Left lung (tissue), 10 donors: ENCODE data around the gene RNF39. TPM values are rescaled to one million over a fixed set of nuclear protein-coding genes. Genes with fewer than 3 reads are reported as not detected.
A peak's percentile ranks its signal among the peaks of the same experiment; 100 is the strongest.

Source experiments
- ATAC-seq: fragments of 200-7000 bp; cut with Tn5 transposase; one replicate; pipeline ENCODE4 v1.9.1; 2020; ENCODE audit warnings: moderate library complexity
- DNase-seq, 4 donors: peaks; one replicate each; pipeline ENCODE4 v3.0.0-alpha.2; 2013 to 2020
- H3K27ac ChIP-seq, 2 donors: fragments of 200-600 bp; sonication (generic) in 1 of 2; one replicate each; pipeline versions ENCODE4 v1.5.0 to v1.8.0; 2020 to 2021
- H3K27me3 ChIP-seq, 2 donors: fragments of 200-600 bp; sonication (generic) in 1 of 2; one replicate each; pipeline versions ENCODE4 v1.5.0 to v1.8.0; 2020 to 2021
- H3K36me3 ChIP-seq, 2 donors: fragments of 200-600 bp; sonication (generic) in 1 of 2; one replicate each; pipeline versions ENCODE4 v1.5.0 to v1.8.0; 2020 to 2021
- H3K4me1 ChIP-seq, 2 donors: fragments of 200-600 bp; one replicate each; pipeline ENCODE4 v1.8.0; 2021
- H3K4me3 ChIP-seq, 2 donors: fragments of 200-600 bp; sonication (generic) in 1 of 2; one replicate each; pipeline versions ENCODE4 v1.5.0 to v1.8.0; 2020 to 2021; ENCODE audit warnings: mild to moderate bottlenecking in 1 of 2
- H3K9me3 ChIP-seq, 2 donors: fragments of 200-600 bp; sonication (generic) in 1 of 2; one replicate each; pipeline versions ENCODE4 v1.5.0 to v1.8.0; 2020 to 2021
- CTCF ChIP-seq, 2 donors: fragments of 200-600 bp; sonication (generic) in 1 of 2; IDR thresholded peaks; one replicate each; pipeline versions ENCODE4 v1.5.0 to v1.8.0; 2021; ENCODE audit warnings: antibody characterized with exemption in 2 of 2
- intact Hi-C, 2 donors: fragments of 100-400 bp; cut with DNase I; formaldehyde crosslinking; loops; one replicate each; pipeline versions ENCODE4 v1.11.2 to v1.14.2; 2022
- polyA plus RNA-seq, 6 donors: library from polyadenylated mRNA; unstranded; fragments of 120-200 nt; gene quantifications; one replicate each; pipeline ENCODE4 v1.2.1, GENCODE V29; 2013; ENCODE audit not compliant: insufficient read length in 6 of 6
- total RNA-seq, 2 donors: library from RNA; stranded (reverse); fragmentation: NEBNext Ultra II Directional; extraction: Animal tissue kit (Norgen Biotek cat#: 25700); gene quantifications; one replicate each; pipeline ENCODE4 v1.2.1, GENCODE V29; 2021
- donor health status: DM: no; HTN: yes; CAD: no.
- donor health status: DM: no; HTN: no; CAD: no.

RNF39 gene
- total and polyA plus RNA-seq, 8 donors: 0.86 to 3.2 (median 1.4) TPM

DNA sequence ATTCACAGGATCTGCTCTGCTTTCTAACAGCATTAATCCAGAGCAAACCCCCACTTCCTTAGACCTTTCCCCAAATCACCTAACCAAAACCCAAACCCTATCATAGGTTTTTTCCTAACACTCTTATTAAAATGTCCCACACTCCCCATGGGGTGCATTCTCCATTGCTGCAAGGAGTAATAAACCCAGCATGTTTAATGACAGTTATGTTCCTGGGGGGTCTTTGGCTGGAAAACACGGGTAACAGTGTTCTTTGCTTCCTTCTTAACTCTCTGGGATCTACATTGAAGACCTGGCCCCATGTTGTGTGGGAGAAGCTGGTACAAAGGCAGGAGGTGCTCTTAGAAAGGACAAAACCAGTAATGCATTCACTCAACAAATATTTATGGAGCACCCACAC, 21.3 kb upstream of the RNF39 start:
- no peak for ATAC-seq
- intact Hi-C loops: no loop called here
- no peak for DNase-seq
- no peak overlapping the region for H3K4me3 ChIP-seq
- H3K27me3 ChIP-seq: peaks cover 18 to 81% of the 10 kb centered on the region in 2 donors
- peaks cover 13 to 16% of the 10 kb centered on the region in 2 donors for H3K4me1 ChIP-seq
- TF ChIP-seq CTCF (IDR thresholded peaks at IDR 0.05): no peak
- H3K27ac ChIP-seq: no peak overlapping the region
- H3K9me3 ChIP-seq: no peaks in the 10 kb centered on the region
- H3K36me3 ChIP-seq: no peaks in the 10 kb centered on the region

- ATAC-seq (no peak), DNase-seq (no peak)
- Histone ChIP-seq H3K4me3 (no peak overlapping the region), H3K36me3 (no peaks in the 10 kb centered on the region), H3K27ac (no peak overlapping the region), H3K4me1 (no peaks in the 10 kb centered on the region), H3K27me3 (peaks cover 8 to 80% of the 10 kb centered on the region in 2 donors), H3K9me3 (no peaks in the 10 kb centered on the region)
- intact Hi-C loops: no loop called here
- no peak for TF ChIP-seq CTCF (IDR thresholded peaks at IDR 0.05)
Measured at GRCh38 chr6:30093951-30094661, 18.5 kb upstream of the RNF39 start.

GRCh38 chr6:30092852-30093543, 17.4 kb upstream of the RNF39 start:
- H3K4me3 ChIP-seq: no peak overlapping the region
- no peaks in the 10 kb centered on the region for H3K4me1 ChIP-seq
- TF ChIP-seq CTCF (IDR thresholded peaks at IDR 0.05): no peak
- no peak for DNase-seq
- H3K27me3 ChIP-seq: peaks cover 0 to 80% of the 10 kb centered on the region in 2 donors
- H3K9me3 ChIP-seq: no peaks in the 10 kb centered on the region
- intact Hi-C loops: no loop called here
- ATAC-seq: no peak
- no peak overlapping the region for H3K27ac ChIP-seq
- H3K36me3 ChIP-seq: no peaks in the 10 kb centered on the region

GRCh38 chr6:30091577-30092381, 16.2 kb upstream of the RNF39 start:
- no peaks in the 10 kb centered on the region for H3K36me3 ChIP-seq
- no peak overlapping the region for H3K4me3 ChIP-seq
- no peaks in the 10 kb centered on the region for H3K9me3 ChIP-seq
- intact Hi-C loops: no loop called here
- DNase-seq (peak in 2 of 4 donors; percentile 64 to 81), ATAC-seq (peak; percentile 92)
- TF ChIP-seq CTCF (IDR thresholded peaks at IDR 0.05): no peak
- H3K4me1 ChIP-seq: no peaks in the 10 kb centered on the region
- H3K27ac ChIP-seq: peak overlapping the region; percentile 48 to 59
- H3K27me3 ChIP-seq: peaks cover 0 to 82% of the 10 kb centered on the region in 2 donors

- H3K4me1 ChIP-seq: no peaks in the 10 kb centered on the region
- TF ChIP-seq CTCF (IDR thresholded peaks at IDR 0.05): no peak
- no peak overlapping the region for H3K27ac ChIP-seq
- H3K4me3 ChIP-seq: no peak overlapping the region
- peaks cover 0 to 58% of the 10 kb centered on the region in 2 donors for H3K27me3 ChIP-seq
- ATAC-seq (no peak), DNase-seq (no peak)
- H3K36me3 ChIP-seq: no peaks in the 10 kb centered on the region
- no peaks in the 10 kb centered on the region for H3K9me3 ChIP-seq
- intact Hi-C loops: no loop called here
Measured at GRCh38 chr6:30087876-30088275, 12.3 kb upstream of the RNF39 start.
